Retinal pigment epithelial cell (primary cell): Measurements from ENCODE around the gene HS2ST1.

Source experiments
- DNase-seq: peaks from one replicate; pipeline ENCODE4 v3.0.0-alpha.2; 2010; ENCODE audit warnings: low read depth
- H3K4me3 ChIP-seq: 2 replicates; pipeline ENCODE4 v1.5.1; 2011; ENCODE audit warnings: mild to moderate bottlenecking, low read length, control low read depth, moderate library complexity
- CTCF ChIP-seq: conservative IDR thresholded peaks from 2 replicates; pipeline ENCODE4 v1.5.1; 2011; ENCODE audit warnings: low read depth, low read length, control low read depth, inconsistent platforms

HS2ST1 gene

GRCh38 chr1:86993269-86993985 is 79.0 kb downstream of the HS2ST1 start:
- TF ChIP-seq CTCF: no peak
- no peak for DNase-seq
- no peak overlapping the region for H3K4me3 ChIP-seq

GRCh38 chr1:86994061-86994460 is 79.6 kb downstream of the HS2ST1 start:
- no peak for TF ChIP-seq CTCF
- H3K4me3 ChIP-seq: no peak overlapping the region
- no peak for DNase-seq

GRCh38 chr1:86997538-86997937 is 83.1 kb downstream of the HS2ST1 start:
- TF ChIP-seq CTCF: no peak
- no peak overlapping the region for H3K4me3 ChIP-seq
- DNase-seq: no peak

GRCh38 chr1:86998280-86998679 is 83.8 kb downstream of the HS2ST1 start:
- TF ChIP-seq CTCF: no peak
- no peak for DNase-seq
- no peak overlapping the region for H3K4me3 ChIP-seq

- TF ChIP-seq CTCF: no peak
- peak; percentile 21 for DNase-seq
- no peak overlapping the region for H3K4me3 ChIP-seq
These were observed 84.3 kb downstream of the HS2ST1 start for GRCh38 chr1:86998727-86999126.

- no peak overlapping the region for H3K4me3 ChIP-seq
- no peak for DNase-seq
- TF ChIP-seq CTCF: no peak
These were observed 86.0 kb downstream of the HS2ST1 start for GRCh38 chr1:87000460-87000859.

- no peak for DNase-seq
- TF ChIP-seq CTCF: no peak
- H3K4me3 ChIP-seq: no peak overlapping the region
These were observed 90.4 kb downstream of the HS2ST1 start for GRCh38 chr1:87004857-87005256.
